GM12891 (cell line): ENCODE data around the gene AGRP.

Experiments
- DNase-seq: peaks from one replicate; pipeline ENCODE4 v3.0.0; 2011; ENCODE audit warnings: low spot score; ENCODE audit not compliant: insufficient read length
- FAIRE-seq: peaks from 2 replicates; lab custom pipeline; 2011; peaks lifted over from hg19 to GRCh38; lab: Jason Lieb, UNC
- PAX5 ChIP-seq: IDR thresholded peaks from 2 replicates; pipeline ENCODE4 v1.6.1; 2011; ENCODE audit warnings: low read length, moderate library complexity, mild to moderate bottlenecking; ENCODE audit not compliant: insufficient read depth, severe bottlenecking
- POLR2A ChIP-seq: IDR thresholded peaks from 2 replicates; pipeline ENCODE4 v1.6.1; 2011; ENCODE audit warnings: low read depth, low read length, control low read depth
- POLR2AphosphoS5 ChIP-seq: IDR thresholded peaks from 2 replicates; pipeline ENCODE4 v1.6.1; 2011; ENCODE audit warnings: low read depth, low read length, control low read depth
- POU2F2 ChIP-seq: IDR thresholded peaks from 2 replicates; pipeline ENCODE4 v1.6.1; 2011; ENCODE audit warnings: low read depth, mild to moderate bottlenecking, control low read depth, low read length, moderate library complexity
- SPI1 ChIP-seq: IDR thresholded peaks from 2 replicates; pipeline ENCODE4 v1.6.1; 2011; ENCODE audit warnings: low read depth, low read length, control low read depth
- TAF1 ChIP-seq: IDR thresholded peaks from 2 replicates; pipeline ENCODE4 v1.6.1; 2011; ENCODE audit warnings: low read depth, low read length, control low read depth

Gene AGRP

DNA sequence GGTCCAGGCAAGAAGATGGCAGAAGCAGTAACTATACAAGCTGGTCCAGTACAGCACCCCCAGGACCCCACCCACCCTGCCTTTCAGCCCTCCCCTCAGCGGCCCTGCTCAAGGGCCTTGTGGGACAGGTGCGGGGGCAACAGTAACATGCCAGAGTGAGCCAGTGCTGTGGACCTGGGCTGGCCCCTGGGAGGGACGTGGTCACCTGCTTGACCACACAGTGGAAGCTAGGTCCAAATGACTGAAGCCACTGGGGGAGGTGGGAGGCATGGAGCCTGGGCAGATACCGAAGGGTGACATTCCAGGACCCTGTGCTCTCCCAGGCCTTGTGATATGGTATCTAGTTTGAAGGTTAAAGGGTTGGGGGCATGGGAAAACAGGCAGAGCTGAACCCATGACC is 19.7 kb downstream of the AGRP start:
- no peak for DNase-seq
- TF ChIP-seq SPI1, result no peak
- TF ChIP-seq TAF1, result no peak
- no peak for TF ChIP-seq POU2F2
- TF ChIP-seq POLR2AphosphoS5, result no peak
- TF ChIP-seq PAX5, result no peak
- no peak for TF ChIP-seq POLR2A
- FAIRE-seq, result no peak

DNA sequence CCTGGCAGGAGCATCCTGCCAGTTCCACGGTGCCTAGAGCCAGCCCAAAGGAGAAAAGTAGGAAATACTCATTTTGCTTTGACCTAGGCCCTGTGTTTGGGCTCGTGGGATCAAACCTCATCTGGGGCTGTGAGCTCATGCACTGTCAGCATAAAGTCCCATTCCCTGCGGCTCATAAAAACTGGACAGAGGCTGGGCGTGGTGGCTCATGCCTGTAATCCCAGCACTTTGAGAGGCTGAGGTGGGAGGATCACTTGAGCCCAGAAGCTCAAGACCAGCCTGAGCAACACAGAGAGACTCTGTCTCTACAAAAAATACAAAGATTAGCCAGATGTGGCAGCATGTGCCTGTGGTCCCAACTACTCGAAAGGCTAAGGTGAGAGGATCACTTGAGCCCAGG is 20.3 kb downstream of the AGRP start:
- TF ChIP-seq PAX5, result no peak
- TF ChIP-seq POLR2A, result no peak
- no peak for TF ChIP-seq POLR2AphosphoS5
- no peak for TF ChIP-seq POU2F2
- TF ChIP-seq TAF1, result no peak
- TF ChIP-seq SPI1, result no peak
- DNase-seq, result no peak
- no peak for FAIRE-seq

DNA sequence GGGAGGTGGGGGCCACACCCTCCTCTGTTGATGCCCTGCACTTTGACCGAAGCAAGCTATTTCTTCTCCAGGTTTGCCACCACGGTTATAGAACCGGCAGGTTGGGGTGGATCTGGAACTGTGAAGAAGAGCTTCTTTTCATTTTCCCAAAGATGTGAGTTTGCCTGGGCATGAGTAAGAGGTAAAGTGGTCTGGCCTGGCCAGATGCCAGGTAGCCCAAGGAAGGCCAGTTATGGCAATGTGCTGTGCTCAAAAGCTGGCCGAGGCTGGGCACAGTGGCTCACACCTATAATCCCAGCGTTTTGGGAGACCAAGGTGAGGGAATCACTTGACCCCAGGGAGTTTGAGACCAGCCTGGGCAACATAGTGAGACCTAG is 21.1 kb downstream of the AGRP start:
- FAIRE-seq (no peak), DNase-seq (no peak)
- no peak for TF ChIP-seq POLR2A

DNA sequence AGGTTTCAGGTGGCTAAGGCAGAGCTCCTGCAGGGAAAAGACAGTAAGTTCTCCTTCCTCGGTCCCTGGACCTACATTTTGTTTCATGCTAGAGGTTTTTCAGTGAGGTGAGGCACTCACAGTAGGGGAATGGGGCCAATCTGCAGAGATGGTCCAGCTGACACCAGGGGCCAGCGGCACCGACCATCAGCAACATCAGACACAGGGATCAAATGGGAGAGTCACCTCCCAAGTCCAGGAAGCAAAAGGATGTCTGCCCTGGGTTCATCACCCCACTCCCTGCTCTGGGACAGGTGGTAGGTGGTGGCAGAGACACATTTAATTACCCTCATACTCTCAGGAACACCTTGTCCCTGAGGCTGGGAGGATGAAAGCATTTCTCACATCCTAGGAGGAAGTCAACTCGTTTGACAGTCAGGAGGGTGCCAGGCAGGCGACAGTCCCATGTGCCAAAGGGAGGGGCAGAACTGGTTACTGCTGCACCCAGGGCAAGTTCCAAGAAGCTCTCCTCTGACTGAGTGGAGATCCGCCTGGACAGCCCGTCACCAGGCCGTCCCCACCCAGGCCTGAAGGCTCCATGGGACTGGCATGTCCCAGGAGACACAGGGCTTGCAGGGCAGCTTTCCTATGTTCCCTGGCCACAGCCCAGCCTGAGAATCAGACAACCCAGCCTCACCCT is 21.6 kb downstream of the AGRP start:
- FAIRE-seq (no peak), DNase-seq (no peak)
- TF ChIP-seq POU2F2 (no peak), SPI1 (no peak), POLR2AphosphoS5 (no peak), TAF1 (no peak), POLR2A (no peak), PAX5 (no peak)

- FAIRE-seq (no peak), DNase-seq (no peak)
- no peak for TF ChIP-seq POLR2A
- no peak for TF ChIP-seq POU2F2
- TF ChIP-seq POLR2AphosphoS5, result no peak
- no peak for TF ChIP-seq PAX5
- TF ChIP-seq SPI1, result no peak
- no peak for TF ChIP-seq TAF1
These were observed 22.4 kb downstream of the AGRP start for GRCh38 chr16:67460961-67461360.

- TF ChIP-seq TAF1 (no peak), POU2F2 (no peak), POLR2A (no peak), SPI1 (no peak), POLR2AphosphoS5 (no peak), PAX5 (no peak)
- FAIRE-seq, result no peak
- no peak for DNase-seq
These were observed 23.2 kb downstream of the AGRP start for GRCh38 chr16:67460168-67460567.

GRCh38 chr16:67459861-67460150 is 23.5 kb downstream of the AGRP start:
- DNase-seq (no peak), FAIRE-seq (no peak)
- TF ChIP-seq TAF1 (no peak), POLR2A (no peak), SPI1 (no peak), PAX5 (no peak), POU2F2 (no peak), POLR2AphosphoS5 (no peak)

DNA sequence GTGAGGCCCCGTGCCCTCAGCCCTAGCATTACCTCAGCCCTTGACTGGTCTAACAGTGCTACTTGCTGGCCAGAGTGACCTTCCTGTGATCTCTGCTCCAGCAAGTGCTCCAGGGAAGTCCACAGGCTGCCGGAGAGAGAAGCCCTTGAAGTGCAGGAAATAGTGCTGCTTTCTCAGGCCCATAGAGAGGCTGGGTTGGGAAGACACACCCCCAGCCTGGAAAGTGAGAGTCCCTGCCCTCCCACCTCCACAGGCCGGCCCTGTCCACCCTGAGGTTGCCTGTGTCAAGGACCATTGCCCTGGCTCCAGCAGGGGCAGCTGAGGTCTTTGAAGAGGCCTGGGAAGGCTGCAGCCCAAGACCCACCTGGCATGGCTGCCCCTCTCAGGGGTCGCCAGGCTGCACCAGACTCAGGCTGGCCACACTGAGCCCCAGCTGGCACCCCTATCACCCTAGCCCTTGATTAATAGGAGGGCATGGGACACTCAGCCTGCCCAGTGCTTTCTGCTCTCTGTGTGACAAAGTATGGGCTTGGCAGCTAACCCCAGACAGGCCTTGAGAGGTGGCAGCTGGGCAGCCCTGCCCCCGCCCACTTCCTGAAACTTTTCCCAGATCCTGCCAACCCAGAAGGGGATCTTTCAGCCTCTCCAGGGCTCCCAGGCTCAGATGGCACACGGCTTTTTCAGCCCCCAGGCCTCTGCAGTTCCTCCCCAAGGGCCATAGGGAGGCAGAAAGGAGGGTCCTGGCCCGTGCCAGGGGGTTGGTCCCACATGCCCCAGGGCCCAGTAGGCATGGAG is 24.1 kb downstream of the AGRP start:
- FAIRE-seq (no peak), DNase-seq (no peak)
- TF ChIP-seq TAF1 (no peak), SPI1 (no peak), PAX5 (no peak), POLR2AphosphoS5 (no peak), POU2F2 (no peak), POLR2A (no peak)

DNA sequence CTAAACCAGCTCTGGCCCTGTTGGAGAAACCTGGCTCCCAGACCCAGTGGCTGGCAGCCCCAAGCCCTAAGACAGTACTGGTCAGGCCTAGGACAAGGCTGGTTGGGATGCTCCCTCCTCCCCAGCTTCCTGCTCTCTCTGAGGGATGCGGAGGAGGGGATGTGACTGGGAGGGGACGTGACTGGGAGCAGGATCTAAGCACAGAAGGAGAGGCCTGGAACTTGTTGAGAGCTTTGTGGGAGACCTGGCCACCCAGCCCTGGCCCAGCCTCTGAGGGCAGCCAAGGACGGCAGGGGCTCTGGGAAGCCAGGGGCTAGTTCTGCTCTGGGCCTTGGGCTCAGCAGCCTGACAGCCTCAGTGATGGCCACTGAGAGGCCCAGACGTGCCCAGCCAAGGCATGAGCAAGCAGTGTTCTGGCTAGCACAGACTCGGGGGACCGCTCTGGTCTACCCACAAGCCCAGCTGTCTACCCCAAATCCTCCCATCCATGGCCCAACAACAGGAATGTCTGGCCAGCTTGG is 25.2 kb downstream of the AGRP start:
- TF ChIP-seq SPI1, result no peak
- no peak for TF ChIP-seq TAF1
- no peak for TF ChIP-seq POLR2A
- no peak for TF ChIP-seq POLR2AphosphoS5
- TF ChIP-seq PAX5, result no peak
- TF ChIP-seq POU2F2, result no peak
- no peak for DNase-seq
- no peak for FAIRE-seq
